Measurements from ENCODE around the gene ZRANB1. TPM values are rescaled to one million over a fixed set of nuclear protein-coding genes. Genes with fewer than 3 reads are reported as not detected.

The ZRANB1 gene
- total RNA-seq, 2 experiments from 2014 or later = 10.1 to 11.1 TPM

GRCh38 chr10:125017547-125018298 is 75.8 kb downstream of the ZRANB1 start:
- CTCF ChIA-PET = no interaction called here

GRCh38 chr10:125018576-125019143 is 76.7 kb downstream of the ZRANB1 start:
- Mint-ChIP-seq H3K9me3 (no peaks in the 10 kb centered on the region), H3K36me3 (ENCODE audit: low read depth) (no peaks in the 10 kb centered on the region), H3K27ac (no peak overlapping the region), H3K27me3 (peaks cover 9% of the 10 kb centered on the region), H3K4me1 (peaks cover 13% of the 10 kb centered on the region), H3K4me3 (no peak overlapping the region)
- ChIA-PET POLR2A (no interaction called here), CTCF (no interaction called here)
- DNase-seq = no peak

More at GRCh38 chr10:125017547-125018298, 75.8 kb downstream of the ZRANB1 start:
- no peak for DNase-seq
- Mint-ChIP-seq H3K4me1 (peaks cover 13% of the 10 kb centered on the region), H3K27me3 (peaks cover 9% of the 10 kb centered on the region), H3K4me3 (no peak overlapping the region), H3K27ac (no peak overlapping the region), H3K36me3 (ENCODE audit: low read depth) (no peaks in the 10 kb centered on the region), H3K9me3 (no peaks in the 10 kb centered on the region)
- POLR2A ChIA-PET = no interaction called here

- no peaks in the 10 kb centered on the region for H3K36me3 Mint-ChIP-seq (ENCODE audit: low read depth)
- H3K27ac Mint-ChIP-seq = no peak overlapping the region
- DNase-seq = no peak
- no peaks in the 10 kb centered on the region for H3K9me3 Mint-ChIP-seq
- ChIA-PET POLR2A (no interaction called here), CTCF (interaction anchor here (1.5 kb wide), 1 partner anchor 28 kb away, joined by 3 read pairs; no protein-coding TSS in a partner anchor)
- H3K4me3 Mint-ChIP-seq = no peak overlapping the region
- peaks cover 7% of the 10 kb centered on the region for H3K27me3 Mint-ChIP-seq
- H3K4me1 Mint-ChIP-seq = peaks cover 2% of the 10 kb centered on the region
These were observed 78.5 kb downstream of the ZRANB1 start for GRCh38 chr10:125020386-125020785.

- H3K4me3 Mint-ChIP-seq = no peak overlapping the region
- no peak for DNase-seq
- no peaks in the 10 kb centered on the region for H3K9me3 Mint-ChIP-seq
- ChIA-PET POLR2A (no interaction called here), CTCF (interaction anchor here (1.5 kb wide), 1 partner anchor 28 kb away, joined by 3 read pairs; no protein-coding TSS in a partner anchor)
- peaks cover 7% of the 10 kb centered on the region for H3K27me3 Mint-ChIP-seq
- no peaks in the 10 kb centered on the region for H3K36me3 Mint-ChIP-seq (ENCODE audit: low read depth)
- no peak overlapping the region for H3K27ac Mint-ChIP-seq
- H3K4me1 Mint-ChIP-seq = no peaks in the 10 kb centered on the region
These were observed 78.9 kb downstream of the ZRANB1 start for GRCh38 chr10:125020871-125021270.

GRCh38 chr10:125021686-125022344 is 79.9 kb downstream of the ZRANB1 start:
- no peaks in the 10 kb centered on the region for H3K36me3 Mint-ChIP-seq (ENCODE audit: low read depth)
- no peak for DNase-seq
- CTCF ChIA-PET = no interaction called here
- POLR2A ChIA-PET = no interaction called here
- H3K9me3 Mint-ChIP-seq = no peaks in the 10 kb centered on the region
- H3K27ac Mint-ChIP-seq = no peak overlapping the region
- no peaks in the 10 kb centered on the region for H3K4me1 Mint-ChIP-seq
- no peak overlapping the region for H3K4me3 Mint-ChIP-seq
- H3K27me3 Mint-ChIP-seq = peaks cover 7% of the 10 kb centered on the region

- ChIA-PET POLR2A (no interaction called here), CTCF (no interaction called here)
- no peak for DNase-seq
- no peak overlapping the region for H3K4me3 Mint-ChIP-seq
- no peak overlapping the region for H3K27ac Mint-ChIP-seq
- no peaks in the 10 kb centered on the region for H3K4me1 Mint-ChIP-seq
- H3K36me3 Mint-ChIP-seq (ENCODE audit: low read depth) = no peaks in the 10 kb centered on the region
- H3K27me3 Mint-ChIP-seq = peaks cover 7% of the 10 kb centered on the region
- H3K9me3 Mint-ChIP-seq = no peaks in the 10 kb centered on the region
These were observed 80.7 kb downstream of the ZRANB1 start for GRCh38 chr10:125022671-125023070.

GRCh38 chr10:125023255-125023654 is 81.3 kb downstream of the ZRANB1 start:
- ChIA-PET POLR2A (no interaction called here), CTCF (no interaction called here)
- Mint-ChIP-seq H3K4me1 (no peaks in the 10 kb centered on the region), H3K36me3 (ENCODE audit: low read depth) (no peaks in the 10 kb centered on the region), H3K9me3 (no peaks in the 10 kb centered on the region), H3K4me3 (no peak overlapping the region), H3K27ac (no peak overlapping the region), H3K27me3 (peaks cover 7% of the 10 kb centered on the region)
- DNase-seq = no peak

GRCh38 chr10:125023862-125024496 is 82.1 kb downstream of the ZRANB1 start:
- peaks cover 5% of the 10 kb centered on the region for H3K27me3 Mint-ChIP-seq
- DNase-seq = no peak
- CTCF ChIA-PET = no interaction called here
- H3K27ac Mint-ChIP-seq = no peak overlapping the region
- no peak overlapping the region for H3K4me3 Mint-ChIP-seq
- H3K4me1 Mint-ChIP-seq = no peaks in the 10 kb centered on the region
- H3K36me3 Mint-ChIP-seq (ENCODE audit: low read depth) = no peaks in the 10 kb centered on the region
- POLR2A ChIA-PET = no interaction called here
- H3K9me3 Mint-ChIP-seq = no peaks in the 10 kb centered on the region

GRCh38 chr10:125024497-125025234 is 82.7 kb downstream of the ZRANB1 start:
- ChIA-PET CTCF (no interaction called here), POLR2A (no interaction called here)
- H3K36me3 Mint-ChIP-seq (ENCODE audit: low read depth) = no peaks in the 10 kb centered on the region
- H3K9me3 Mint-ChIP-seq = no peaks in the 10 kb centered on the region
- no peak overlapping the region for H3K27ac Mint-ChIP-seq
- no peak for DNase-seq
- no peaks in the 10 kb centered on the region for H3K4me1 Mint-ChIP-seq
- H3K4me3 Mint-ChIP-seq = no peak overlapping the region
- H3K27me3 Mint-ChIP-seq = peaks cover under 1% of the 10 kb centered on the region

- CTCF ChIA-PET = no interaction called here
- POLR2A ChIA-PET = no interaction called here
These were observed 83.4 kb downstream of the ZRANB1 start for GRCh38 chr10:125025341-125025740.

GRCh38 chr10:125026036-125026931 is 84.4 kb downstream of the ZRANB1 start:
- H3K36me3 Mint-ChIP-seq (ENCODE audit: low read depth) = no peaks in the 10 kb centered on the region
- H3K27ac Mint-ChIP-seq = no peak overlapping the region

More at GRCh38 chr10:125025341-125025740, 83.4 kb downstream of the ZRANB1 start:
- Mint-ChIP-seq H3K27me3 (no peaks in the 10 kb centered on the region), H3K27ac (no peak overlapping the region), H3K9me3 (no peaks in the 10 kb centered on the region), H3K36me3 (ENCODE audit: low read depth) (no peaks in the 10 kb centered on the region), H3K4me1 (no peaks in the 10 kb centered on the region), H3K4me3 (no peak overlapping the region)
- DNase-seq = no peak

More at GRCh38 chr10:125026036-125026931, 84.4 kb downstream of the ZRANB1 start:
- Mint-ChIP-seq H3K27me3 (no peaks in the 10 kb centered on the region), H3K9me3 (no peaks in the 10 kb centered on the region), H3K4me1 (no peaks in the 10 kb centered on the region), H3K4me3 (no peak overlapping the region)
- no peak for DNase-seq
- CTCF ChIA-PET = no interaction called here
- POLR2A ChIA-PET = no interaction called here

Measured in activated CD4-positive, alpha-beta T cell treated with anti-CD3 and anti-CD28 coated beads, Interleukin-2, amount 10 ng/mL, durations not matched to agents 7 days and 5 days (primary cell).